ENCODE results near the gene LIPA.

- TF ChIP-seq POLR2A (IDR thresholded peaks at IDR 0.05; ENCODE audit: low read length), result no peak
- TF ChIP-seq GATA1 (IDR thresholded peaks at IDR 0.05; ENCODE audit: low read depth, low read length), result no peak
These were observed 26.5 kb upstream of the LIPA start for GRCh38 chr10:89278034-89278535.
